Breast epithelium (tissue), 4 donors: ENCODE results near the gene EIF4EBP3. TPM values are rescaled to one million over a fixed set of nuclear protein-coding genes. Genes with fewer than 3 reads are reported as not detected.

Experiments used
- DNase-seq, 2 donors: peaks; one replicate each; pipeline ENCODE4 v3.0.0-alpha.2; 2019; ENCODE audit warnings: low spot score in 2 of 2
- H3K27ac ChIP-seq, 2 donors: fragments of 200-600 bp; sonication (generic) in 1 of 2; one replicate each; pipeline ENCODE4 v1.5.1; 2016 to 2019; ENCODE audit warnings: mild to moderate bottlenecking in 1 of 2
- H3K27me3 ChIP-seq, 2 donors: fragments of 200-600 bp; sonication (generic) in 1 of 2; one replicate each; pipeline versions ENCODE4 v1.5.1 to v1.6.0; 2017 to 2019; ENCODE audit warnings: control low read depth in 1 of 2, mild to moderate bottlenecking in 1 of 2
- H3K36me3 ChIP-seq: fragments of 200-600 bp; one replicate; pipeline ENCODE4 v1.5.1; 2019
- H3K4me1 ChIP-seq, 2 donors: fragments of 200-600 bp; sonication (generic); one replicate each; pipeline ENCODE4 v1.5.1; 2016 to 2019; ENCODE audit warnings: control low read depth in 1 of 2
- H3K4me3 ChIP-seq, 3 donors: fragments of 200-600 bp; sonication (generic); 1 replicate in 2 of 3; 2 replicates in 1 of 3; pipeline ENCODE4 v1.5.1; 2016 to 2019; ENCODE audit warnings: mild to moderate bottlenecking in 3 of 3, moderate library complexity in 2 of 3
- H3K9me3 ChIP-seq, 2 donors: fragments of 200-600 bp; sonication (generic) in 1 of 2; one replicate each; pipeline ENCODE4 v1.5.1; 2016 to 2019; ENCODE audit warnings: control low read depth in 1 of 2
- POLR2A ChIP-seq: fragments of 450-650 bp; IDR thresholded peaks from one replicate; pipeline ENCODE4 v1.6.1; 2016; ENCODE audit warnings: antibody characterized with exemption, mild to moderate bottlenecking, moderate library complexity
- POLR2AphosphoS5 ChIP-seq, 3 donors: sonication (generic); formaldehyde crosslinking; IDR thresholded peaks; one replicate each; pipeline ENCODE4 v1.6.1; 2017; ENCODE audit warnings: antibody characterized with exemption in 3 of 3
- intact Hi-C: fragments of 100-400 bp; cut with DNase I; formaldehyde crosslinking; loops from one replicate; pipeline ENCODE4 v1.15.1; 2023; ENCODE audit warnings: low total_unique reads
- total RNA-seq, 3 donors: library from RNA; depleted of rRNA; stranded (reverse); fragments of >200 nt; gene quantifications; one replicate each; pipeline ENCODE4 v1.1.0, GENCODE V29; 2016
- TF ChIP-seq, protein P1 (sequence below), 3 donors: fragments of 450-650 bp; IDR thresholded peaks; one replicate each; pipeline ENCODE4 v1.5.1; 2016 to 2017; ENCODE audit warnings: antibody characterized with exemption in 3 of 3, mild to moderate bottlenecking in 3 of 3, moderate library complexity in 3 of 3

EIF4EBP3 gene
- total RNA-seq: 10 to 100 TPM; 18.0 to 38.1 (median 24.9) TPM

DNA sequence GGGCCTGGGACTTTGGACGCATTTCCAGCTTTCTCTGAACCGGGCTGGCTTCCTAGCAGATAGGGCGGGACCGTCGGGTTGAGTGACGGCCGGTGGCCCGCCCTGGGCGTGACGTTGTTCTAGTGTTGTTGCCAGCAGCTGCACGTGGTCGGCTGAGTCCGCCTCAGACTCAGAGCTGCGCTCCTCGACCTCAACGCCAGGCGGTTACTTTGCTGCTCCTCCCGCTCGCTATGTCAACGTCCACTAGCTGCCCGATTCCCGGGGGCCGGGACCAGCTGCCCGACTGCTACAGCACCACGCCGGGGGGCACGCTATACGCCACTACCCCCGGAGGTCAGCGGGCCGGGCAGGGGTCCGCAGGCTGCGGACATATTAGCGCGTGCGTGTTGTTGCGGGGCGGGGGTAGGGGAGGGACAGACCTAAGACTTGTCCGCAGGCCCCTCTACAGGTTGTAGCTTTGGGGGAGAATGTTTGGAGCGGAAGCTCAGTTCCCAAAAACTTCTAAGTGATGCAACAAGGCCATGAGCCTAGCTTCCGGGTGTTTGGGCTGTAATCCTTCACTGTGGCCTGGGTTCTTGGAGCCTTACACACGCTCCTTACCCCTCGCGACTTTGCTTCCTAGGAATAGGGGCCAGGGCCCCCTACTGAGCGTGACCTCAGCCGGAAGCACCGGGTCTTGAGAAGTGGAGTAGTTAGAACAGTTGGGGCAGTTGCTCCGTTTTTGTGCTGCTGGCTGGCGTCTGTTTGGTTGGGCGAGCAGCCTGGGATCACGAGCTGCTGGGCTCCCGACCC is at the start of gene EIF4EBP3:
EIF4EBP3 (plus strand) TSS at position 155 of the 792 bp plus-strand sequence; CDS start at position 231, 76 bp downstream.
- Histone ChIP-seq H3K4me3 (peak within 1 kb of the TSS; percentile 56 to 86 (median 62)), H3K4me1 (peaks cover 0 to 22% of the 10 kb centered on the region in 2 donors), H3K9me3 (no peaks in the 10 kb centered on the region), H3K27ac (peak within 1 kb of the TSS; percentile 99 to 100), H3K27me3 (no peaks in the 10 kb centered on the region), H3K36me3 (no peaks in the 10 kb centered on the region)
- peak; percentile 95 to 98 for DNase-seq
- TF ChIP-seq, protein P1, sequence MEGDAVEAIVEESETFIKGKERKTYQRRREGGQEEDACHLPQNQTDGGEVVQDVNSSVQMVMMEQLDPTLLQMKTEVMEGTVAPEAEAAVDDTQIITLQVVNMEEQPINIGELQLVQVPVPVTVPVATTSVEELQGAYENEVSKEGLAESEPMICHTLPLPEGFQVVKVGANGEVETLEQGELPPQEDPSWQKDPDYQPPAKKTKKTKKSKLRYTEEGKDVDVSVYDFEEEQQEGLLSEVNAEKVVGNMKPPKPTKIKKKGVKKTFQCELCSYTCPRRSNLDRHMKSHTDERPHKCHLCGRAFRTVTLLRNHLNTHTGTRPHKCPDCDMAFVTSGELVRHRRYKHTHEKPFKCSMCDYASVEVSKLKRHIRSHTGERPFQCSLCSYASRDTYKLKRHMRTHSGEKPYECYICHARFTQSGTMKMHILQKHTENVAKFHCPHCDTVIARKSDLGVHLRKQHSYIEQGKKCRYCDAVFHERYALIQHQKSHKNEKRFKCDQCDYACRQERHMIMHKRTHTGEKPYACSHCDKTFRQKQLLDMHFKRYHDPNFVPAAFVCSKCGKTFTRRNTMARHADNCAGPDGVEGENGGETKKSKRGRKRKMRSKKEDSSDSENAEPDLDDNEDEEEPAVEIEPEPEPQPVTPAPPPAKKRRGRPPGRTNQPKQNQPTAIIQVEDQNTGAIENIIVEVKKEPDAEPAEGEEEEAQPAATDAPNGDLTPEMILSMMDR (IDR thresholded peaks at IDR 0.05): peak; percentile 77 to 95 (median 88)
- TF ChIP-seq POLR2AphosphoS5 (IDR thresholded peaks at IDR 0.05) (peak; percentile 87 to 93 (median 92)), POLR2A (peak; percentile 78)
- intact Hi-C loops: no loop called here

DNA sequence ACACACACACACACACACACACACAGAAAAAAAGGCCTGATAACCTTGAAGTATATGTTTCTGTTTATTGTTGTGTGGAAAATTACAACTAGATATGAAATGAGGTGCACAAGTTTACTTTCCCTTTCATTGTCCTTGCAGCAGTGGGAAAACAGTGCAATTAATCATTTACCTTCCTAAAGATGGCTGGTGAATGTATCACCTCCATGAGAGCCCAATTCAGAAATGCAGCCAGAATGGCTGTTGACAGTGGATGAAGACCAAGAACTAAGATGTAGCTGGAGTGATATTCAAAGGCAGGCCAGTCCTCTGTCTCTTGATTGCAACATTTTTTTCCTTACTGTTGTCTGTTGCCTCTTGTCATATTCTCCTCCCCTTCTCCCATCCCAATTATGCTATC is 49.6 kb upstream of the EIF4EBP3 start:
- H3K27ac ChIP-seq: no peak overlapping the region
- no peak for DNase-seq
- no peaks in the 10 kb centered on the region for H3K9me3 ChIP-seq
- TF ChIP-seq POLR2AphosphoS5 (IDR thresholded peaks at IDR 0.05): no peak
- no peak overlapping the region for H3K4me3 ChIP-seq
- no peaks in the 10 kb centered on the region for H3K36me3 ChIP-seq
- no peaks in the 10 kb centered on the region for H3K27me3 ChIP-seq
- intact Hi-C loops: no loop called here
- no peaks in the 10 kb centered on the region for H3K4me1 ChIP-seq

DNA sequence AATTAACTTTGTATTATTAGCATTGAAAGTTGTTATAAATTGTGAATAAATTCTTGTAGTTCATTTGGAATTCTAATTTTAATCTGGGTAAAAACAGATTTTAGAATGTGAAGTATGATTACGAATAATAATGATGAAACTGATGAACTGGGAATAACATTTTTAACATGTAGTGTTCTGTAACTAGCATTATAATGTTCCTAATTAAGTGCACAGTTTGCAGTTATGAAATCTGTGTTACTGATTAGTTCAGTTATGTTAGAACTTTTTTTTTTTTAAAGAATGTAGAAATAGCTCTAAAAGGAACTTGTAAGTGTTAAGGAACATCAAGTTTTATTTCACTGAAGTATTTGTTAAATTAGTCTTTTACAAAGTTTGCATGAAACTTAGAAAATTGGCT is 48.9 kb upstream of the EIF4EBP3 start:
- Histone ChIP-seq H3K4me3 (no peak overlapping the region), H3K27ac (no peak overlapping the region), H3K4me1 (no peaks in the 10 kb centered on the region), H3K27me3 (no peaks in the 10 kb centered on the region), H3K9me3 (no peaks in the 10 kb centered on the region), H3K36me3 (no peaks in the 10 kb centered on the region)
- intact Hi-C loops: no loop called here
- TF ChIP-seq POLR2AphosphoS5 (IDR thresholded peaks at IDR 0.05) (no peak), POLR2A (no peak)
- TF ChIP-seq, protein P1 (IDR thresholded peaks at IDR 0.05): no peak
- DNase-seq: no peak

DNA sequence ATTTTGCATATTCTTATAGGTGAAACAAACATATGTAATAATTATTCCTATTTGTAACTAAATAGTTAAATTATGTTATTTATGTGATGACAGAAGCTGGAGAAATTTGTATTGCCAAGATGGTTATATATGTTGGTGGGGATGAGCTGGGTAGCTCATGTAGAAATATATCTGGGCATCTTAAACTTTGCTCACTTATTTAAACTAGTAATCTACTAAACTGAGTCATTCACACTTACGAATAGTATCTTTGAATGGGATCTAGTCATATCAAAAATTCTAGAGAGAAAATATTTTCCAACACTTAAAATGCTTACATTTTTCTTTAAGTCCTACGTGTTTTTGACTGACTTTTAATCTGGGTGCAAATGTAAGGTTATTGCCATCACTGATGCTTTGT is 44.6 kb upstream of the EIF4EBP3 start:
- Histone ChIP-seq H3K36me3 (peaks cover 14% of the 10 kb centered on the region), H3K27ac (no peak overlapping the region), H3K4me3 (no peak overlapping the region), H3K4me1 (no peaks in the 10 kb centered on the region), H3K9me3 (no peaks in the 10 kb centered on the region), H3K27me3 (no peaks in the 10 kb centered on the region)
- intact Hi-C loops: no loop called here
- no peak for DNase-seq
- TF ChIP-seq POLR2A (no peak), POLR2AphosphoS5 (IDR thresholded peaks at IDR 0.05) (no peak)
- TF ChIP-seq, protein P1 (IDR thresholded peaks at IDR 0.05): no peak

DNA sequence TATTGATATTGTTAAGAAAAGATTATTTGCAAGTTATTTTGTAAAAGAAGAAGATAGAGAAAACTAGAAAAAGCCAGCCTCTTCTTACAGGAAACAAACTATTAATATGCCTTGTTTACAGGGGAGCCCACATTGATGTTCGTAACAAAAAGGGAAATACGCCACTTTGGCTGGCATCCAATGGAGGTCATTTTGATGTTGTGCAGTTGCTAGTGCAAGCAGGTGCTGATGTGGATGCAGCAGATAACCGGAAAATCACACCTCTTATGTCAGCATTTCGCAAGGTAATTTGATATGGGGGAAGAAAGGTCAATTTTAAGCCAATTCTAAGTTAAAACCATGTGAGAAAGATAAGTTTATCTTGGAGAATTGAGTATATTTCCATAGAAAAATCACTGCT is 37.6 kb upstream of the EIF4EBP3 start:
- H3K36me3 ChIP-seq: peaks cover 20% of the 10 kb centered on the region
- intact Hi-C loops: no loop called here
- no peak overlapping the region for H3K27ac ChIP-seq

More for the DNA sequence above, 37.6 kb upstream of the EIF4EBP3 start:
- Histone ChIP-seq H3K27me3 (no peaks in the 10 kb centered on the region), H3K4me3 (no peak overlapping the region), H3K9me3 (no peaks in the 10 kb centered on the region), H3K4me1 (no peaks in the 10 kb centered on the region)
- DNase-seq: no peak
- TF ChIP-seq, protein P1 (IDR thresholded peaks at IDR 0.05): no peak
- no peak for TF ChIP-seq POLR2A
- no peak for TF ChIP-seq POLR2AphosphoS5 (IDR thresholded peaks at IDR 0.05)
